GM12872 (cell line): ENCODE results near the gene POLR1D.

Experiments used
- CTCF ChIP-seq: IDR thresholded peaks from 3 replicates; pipeline ENCODE4 v1.5.1; 2011; ENCODE audit warnings: low read depth, mild to moderate bottlenecking, low read length, moderate library complexity; ENCODE audit not compliant: insufficient read depth

The POLR1D gene

GRCh38 chr13:27641711-27642502 lies 20.2 kb downstream of the POLR1D start:
- TF ChIP-seq CTCF: no peak

DNA sequence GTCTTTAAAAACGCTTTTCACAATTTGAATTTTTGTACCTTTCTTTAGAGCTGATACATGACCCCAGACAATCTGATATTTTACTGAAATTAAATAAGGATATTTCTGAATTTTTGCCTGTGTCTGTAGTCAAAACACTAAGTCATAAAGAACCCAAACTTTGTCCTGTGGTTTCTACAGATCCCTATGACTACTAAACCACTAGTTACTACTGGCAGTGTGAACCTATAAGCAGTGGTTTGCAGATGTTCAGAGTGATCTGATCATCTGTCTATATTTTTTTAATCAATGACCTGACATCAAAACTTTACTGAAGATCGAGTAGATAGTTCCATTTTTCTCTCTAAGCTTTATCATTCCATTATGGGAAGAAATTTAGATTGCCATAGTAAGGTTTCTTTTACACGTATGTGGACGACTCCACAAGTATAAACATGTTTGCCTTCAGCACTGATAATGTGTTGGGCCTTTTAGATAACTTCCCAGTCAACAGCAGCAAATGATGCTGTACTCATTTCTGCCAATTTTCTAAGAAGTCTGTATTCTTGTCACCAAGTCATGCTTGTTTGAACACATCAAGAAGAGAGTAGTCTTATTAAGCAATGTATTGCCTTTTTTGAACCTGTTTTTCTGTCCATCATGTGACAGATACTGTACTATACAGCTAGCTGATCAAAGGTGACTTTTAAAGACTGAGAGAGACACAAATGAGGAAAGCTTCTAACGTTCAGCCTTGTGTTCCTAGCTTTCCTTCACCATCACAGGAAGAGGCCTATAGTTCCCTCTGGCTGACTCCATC lies 21.8 kb downstream of the POLR1D start:
- TF ChIP-seq CTCF: no peak

GRCh38 chr13:27644302-27644701 lies 22.6 kb downstream of the POLR1D start:
- TF ChIP-seq CTCF: no peak

DNA sequence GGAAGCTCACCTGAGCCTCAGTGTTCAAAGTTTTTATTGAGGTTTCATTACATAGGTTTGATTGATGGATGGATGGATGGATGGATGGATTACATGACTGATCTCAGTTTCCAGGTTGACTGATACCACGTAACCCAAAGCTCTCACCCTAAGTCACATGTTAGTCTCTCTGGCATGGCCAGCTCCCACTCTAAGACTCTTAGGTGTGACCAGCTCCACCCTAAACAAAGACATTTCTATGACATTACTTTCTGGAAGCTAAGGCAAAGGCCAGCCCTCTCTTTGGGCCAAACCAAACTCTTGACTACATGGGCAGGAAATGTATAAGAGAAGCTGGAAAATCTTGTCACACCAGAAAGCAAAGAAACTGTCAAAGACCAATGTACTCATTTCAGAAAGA lies 28.6 kb downstream of the POLR1D start:
- TF ChIP-seq CTCF: no peak

- TF ChIP-seq CTCF: no peak
Measured at GRCh38 chr13:27654059-27654458, 32.4 kb downstream of the POLR1D start.

DNA sequence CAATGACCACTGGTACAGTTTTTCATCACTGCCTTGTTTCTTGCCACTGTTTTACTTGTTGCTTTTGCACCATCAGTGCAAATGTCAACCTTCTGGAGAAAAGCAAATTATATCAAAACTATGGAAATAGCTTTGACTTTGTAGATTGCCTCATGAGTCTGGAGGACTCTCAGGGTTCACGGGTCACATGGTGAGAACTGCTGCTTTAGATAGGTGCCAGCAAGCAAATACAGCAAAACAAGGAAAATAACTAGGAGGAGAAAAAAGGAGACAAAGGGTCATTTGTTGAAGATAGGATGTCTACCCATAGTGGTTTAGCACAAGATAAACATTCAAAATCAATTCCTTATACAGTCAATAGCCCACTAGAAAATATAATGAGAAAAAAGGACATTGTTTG lies 33.1 kb downstream of the POLR1D start:
- no peak for TF ChIP-seq CTCF

DNA sequence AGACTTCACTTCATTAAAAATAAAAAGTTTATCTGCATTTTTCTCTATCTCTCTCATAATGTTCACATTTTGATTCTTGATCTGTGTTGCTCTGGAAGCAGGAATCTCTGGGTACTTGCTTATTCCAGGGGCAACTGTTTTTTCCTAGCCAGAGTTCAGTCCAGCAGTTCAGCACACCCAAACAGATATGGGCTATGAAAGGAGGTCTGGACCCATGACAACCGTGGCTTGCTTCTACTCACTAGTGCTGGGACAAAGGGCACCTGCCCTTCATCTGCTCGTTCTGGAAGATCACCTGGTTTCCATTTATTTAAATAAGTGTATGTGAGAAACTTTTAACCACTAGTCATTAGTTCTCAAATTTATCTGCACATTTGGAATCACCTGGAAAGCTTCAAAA lies 36.0 kb downstream of the POLR1D start:
- no peak for TF ChIP-seq CTCF
